Fibroblast of mammary gland (primary cell): ENCODE data around the gene BAK1.
"Not testable (repeated sequence)": the region's sequence is repeated elsewhere in the genome, so short reads cannot be mapped to it uniquely, and the experiment has no call there.

ENCODE experiments used
- DNase-seq: peaks from one replicate; pipeline ENCODE4 v3.0.0-alpha.2; 2010; ENCODE audit warnings: low read depth
- H3K4me3 ChIP-seq: 2 replicates; pipeline ENCODE4 v1.5.1; 2011; ENCODE audit warnings: low read depth, mild to moderate bottlenecking, low read length, moderate library complexity; ENCODE audit not compliant: control insufficient read depth
- CTCF ChIP-seq: conservative IDR thresholded peaks from 2 replicates; pipeline ENCODE4 v1.5.1; 2011; ENCODE audit warnings: low read depth, low read length, inconsistent platforms; ENCODE audit not compliant: control insufficient read depth, insufficient read depth

The BAK1 gene

DNA sequence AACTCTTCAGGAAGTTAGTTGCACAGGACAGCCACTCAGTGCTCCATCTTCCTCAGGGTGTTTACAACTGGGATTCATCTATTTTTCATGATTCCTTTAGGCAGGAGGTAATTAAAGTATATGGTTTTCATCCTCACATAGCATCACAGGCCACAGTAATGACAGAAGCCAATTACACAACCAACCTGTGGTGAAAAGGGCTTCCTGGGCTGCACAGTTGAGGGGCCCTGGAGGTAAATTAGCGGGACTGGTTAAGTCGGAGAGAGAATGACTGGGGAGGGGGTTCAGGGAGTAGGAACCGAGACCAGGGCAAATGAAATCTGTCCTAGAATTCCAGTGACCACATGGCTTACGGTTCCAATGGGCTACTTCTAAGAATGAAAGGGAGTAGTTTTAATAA is 37.0 kb downstream of the BAK1 start:
- no peak for DNase-seq
- TF ChIP-seq CTCF: no peak
- H3K4me3 ChIP-seq: no peak overlapping the region

DNA sequence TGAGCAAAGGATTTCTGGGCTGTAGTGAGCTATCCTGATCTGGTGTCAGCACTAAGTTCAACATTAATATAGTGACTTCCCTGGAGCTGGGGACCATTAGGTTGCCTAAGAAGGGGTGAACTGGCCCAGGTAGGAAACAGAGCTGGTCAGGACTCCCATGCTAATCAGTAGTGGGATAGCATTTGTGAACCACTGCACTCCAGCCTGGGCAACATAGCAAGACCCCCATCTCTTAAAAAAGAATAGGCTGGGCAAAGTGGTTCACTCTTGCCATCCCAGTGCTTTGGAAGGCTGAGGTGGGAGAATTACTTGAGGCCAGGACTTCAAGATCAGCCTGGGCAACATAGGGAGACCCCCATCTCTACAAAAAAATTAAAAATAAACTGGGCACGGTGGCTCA is 39.3 kb downstream of the BAK1 start:
- no peak for TF ChIP-seq CTCF
- no peak overlapping the region for H3K4me3 ChIP-seq
- DNase-seq: no peak

GRCh38 chr6:33534702-33535101 is 45.4 kb downstream of the BAK1 start:
- no peak overlapping the region for H3K4me3 ChIP-seq
- no peak for TF ChIP-seq CTCF
- DNase-seq: no peak

DNA sequence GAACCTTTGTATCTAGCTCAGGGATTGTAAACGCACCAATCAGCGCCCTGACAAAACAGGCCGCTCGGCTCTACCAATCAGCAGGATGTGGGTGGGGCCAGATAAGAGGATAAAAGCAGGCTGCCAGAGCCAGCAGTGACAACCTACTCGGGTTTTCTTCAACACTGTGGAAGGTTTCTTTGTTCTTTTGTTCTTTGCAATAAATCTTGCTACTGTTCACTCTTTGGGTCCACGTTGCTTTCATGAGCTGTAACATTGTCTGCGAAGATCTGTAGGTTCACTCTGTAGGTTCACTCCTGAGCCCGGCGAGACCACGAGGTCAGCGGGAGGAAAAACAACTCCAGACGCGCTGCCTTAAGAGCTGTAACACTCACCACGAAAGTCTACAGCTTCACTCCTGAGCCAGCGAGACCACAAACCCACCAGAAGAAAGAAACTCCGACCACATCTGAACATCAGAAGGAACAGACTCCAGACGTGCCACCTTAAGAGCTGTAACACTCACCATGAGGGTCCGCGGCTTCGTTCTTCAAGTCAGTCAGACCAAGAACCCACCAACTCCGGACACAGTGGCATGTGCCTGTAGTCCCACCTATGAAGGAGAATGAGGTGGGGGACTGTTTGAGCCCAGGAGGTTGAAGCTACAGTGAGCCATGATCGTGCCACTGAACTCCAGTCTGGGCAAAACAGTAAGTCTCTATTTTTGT is 46.8 kb downstream of the BAK1 start:
- not testable (repeated sequence) for DNase-seq

GRCh38 chr6:33532431-33532830 is 47.6 kb downstream of the BAK1 start:
- not testable (repeated sequence) for DNase-seq, H3K4me3 ChIP-seq

More for the DNA sequence above, 46.8 kb downstream of the BAK1 start:
- H3K4me3 ChIP-seq: not testable (repeated sequence)

DNA sequence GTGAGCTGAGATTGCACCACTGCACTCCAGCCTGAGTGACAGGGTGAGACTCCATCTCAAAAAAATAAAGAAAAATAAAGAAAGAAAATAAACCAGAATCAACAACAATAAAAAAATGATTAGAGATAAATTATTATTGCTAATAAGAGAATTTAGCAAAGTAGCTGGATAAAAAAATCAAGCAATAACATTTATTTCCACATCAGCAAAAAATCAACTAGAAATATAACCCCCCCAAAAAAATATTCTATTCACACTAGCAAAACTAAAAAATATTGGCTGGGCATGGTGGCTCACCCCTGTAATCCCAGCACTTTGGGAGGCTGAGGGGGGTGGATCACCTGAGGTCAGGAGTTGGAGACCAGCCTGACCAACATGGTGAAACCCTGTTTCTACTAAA is 49.5 kb downstream of the BAK1 start:
- not testable (repeated sequence) for DNase-seq, H3K4me3 ChIP-seq
